Measurements from ENCODE around the gene ITK. TPM values are rescaled to one million over a fixed set of nuclear protein-coding genes. Genes with fewer than 3 reads are reported as not detected.

ITK gene
- total and polyA plus RNA-seq, 2 donors (not counting 3 experiments of a cell fraction or from before 2014, with no cell fraction given): not detected

GRCh38 chr5:157214415-157214814 lies 33.8 kb downstream of the ITK start:
- no peak overlapping the region for H3K4me3 ChIP-seq (replicated peaks in 1 of 3; ENCODE audit: insufficient read depth in 1 of 3, low read depth in 1 of 3, low read length in 3 of 3)
- ChIA-PET CTCF (no interaction called here), POLR2A (no interaction called here)
- no TSS peak for BruUV-seq (replicated peaks)
- no peaks in the 10 kb centered on the region for H3K36me3 ChIP-seq (ENCODE audit: control insufficient read depth in 2 of 2, extremely low read depth in 1 of 2, insufficient read depth in 2 of 2, low read length in 2 of 2)
- dilution Hi-C loops (cut with MboI; ENCODE audit: extremely low pct_ligation_motif_present, low sequenced_read_pairs): no loop called here
- no peaks in the 10 kb centered on the region for H3K4me1 ChIP-seq (ENCODE audit: control insufficient read depth, extremely low read depth, insufficient read depth, low read length)
- H3K9me1 ChIP-seq (replicated peaks; ENCODE audit: control insufficient read depth, extremely low read depth, insufficient read depth, low read length): no peaks in the 10 kb centered on the region
- no peak overlapping the region for H3K9ac ChIP-seq (replicated peaks; ENCODE audit: extremely low read depth, insufficient read depth, low read length)
- no peak for TF ChIP-seq MAX (IDR thresholded peaks at IDR 0.05; ENCODE audit: insufficient read depth, insufficient read length)
- TF ChIP-seq FOS (IDR thresholded peaks at IDR 0.05; ENCODE audit: borderline replicate concordance, insufficient read depth, low read length): no peak
- TF ChIP-seq MYC (IDR thresholded peaks at IDR 0.05; ENCODE audit: low read depth, low read length): no peak
- no peak for TF ChIP-seq POLR2A (IDR thresholded peaks at IDR 0.05; ENCODE audit: low read depth, low read length)
- TF ChIP-seq GATA2 (IDR thresholded peaks at IDR 0.05; ENCODE audit: insufficient read depth, insufficient read length, low read depth, low read length): no peak
- TF ChIP-seq JUN (IDR thresholded peaks at IDR 0.05; ENCODE audit: borderline replicate concordance, insufficient read depth, insufficient read length, low read depth): no peak
- no peak for TF ChIP-seq EZH2 (IDR thresholded peaks at IDR 0.05; ENCODE audit: borderline replicate concordance, low read depth, low read length, severe bottlenecking)
- TF ChIP-seq POLR2AphosphoS5 (IDR thresholded peaks at IDR 0.05; ENCODE audit: insufficient read depth, low read depth, low read length): no peak
- TF ChIP-seq CTCF (IDR thresholded peaks at IDR 0.05; ENCODE audit: extremely low read depth in 1 of 2, insufficient read depth in 1 of 2, low read depth in 1 of 2, low read length in 2 of 2): no peak
- DNase-seq (ENCODE audit: low read depth, low spot score) (no peak), FAIRE-seq (no peak)
- no peaks in the 10 kb centered on the region for H3K79me2 ChIP-seq (ENCODE audit: control insufficient read depth, insufficient read depth, low read length)
- H3K9me3 ChIP-seq (replicated peaks; ENCODE audit: control insufficient read depth, insufficient read depth, low read length): no peaks in the 10 kb centered on the region
- H2AFZ ChIP-seq (ENCODE audit: low read depth, low read length): no peak overlapping the region
- no peaks in the 10 kb centered on the region for H3K27me3 ChIP-seq (ENCODE audit: control insufficient read depth in 2 of 2, insufficient read depth in 2 of 2, low read length in 2 of 2)
- no peak overlapping the region for H3K27ac ChIP-seq (ENCODE audit: insufficient read depth, low read depth, low read length)
- intact Hi-C loops (cut with micrococcal nuclease): no loop called here
- no peaks in the 10 kb centered on the region for H4K20me1 ChIP-seq (replicated peaks; ENCODE audit: control insufficient read depth, extremely low read depth, insufficient read depth, low read length)
- H3K4me2 ChIP-seq (ENCODE audit: insufficient read depth, low read length): no peak overlapping the region

All from endothelial cell of umbilical vein (primary cell).